H1 (cell line): ENCODE results near the gene MGAT5.

ENCODE experiments used
- ATF2 ChIP-seq: IDR thresholded peaks from 2 replicates; pipeline ENCODE4 v1.6.1; 2012; ENCODE audit warnings: low read length, inconsistent platforms
- CTCF ChIP-seq, 3 experiments: IDR thresholded peaks; 1 replicate in 2 of 3; 2 replicates in 1 of 3; pipeline versions ENCODE4 v1.5.1 to v1.6.1; 2011; ENCODE audit warnings: low read length in 3 of 3, mild to moderate bottlenecking in 3 of 3, inconsistent platforms in 2 of 3, low read depth in 1 of 3, moderate library complexity in 1 of 3; ENCODE audit not compliant: insufficient read depth in 1 of 3; ENCODE audit errors: control extremely low read depth in 1 of 3
- EZH2 ChIP-seq: fragments of 200-600 bp; sonication (generic); IDR thresholded peaks from 2 replicates; pipeline ENCODE4 v1.7.1; 2012; ENCODE audit warnings: low read depth, mild to moderate bottlenecking, moderate library complexity, low read length, inconsistent platforms; ENCODE audit not compliant: severe bottlenecking
- HDAC6 ChIP-seq: IDR thresholded peaks from one replicate; pipeline ENCODE4 v1.7.1; 2012; ENCODE audit warnings: low read depth, mild to moderate bottlenecking, inconsistent platforms, low read length, moderate library complexity

- TF ChIP-seq CTCF (IDR thresholded peaks at IDR 0.05; ENCODE audit: control extremely low read depth in 1 of 3, insufficient read depth in 1 of 3, low read depth in 1 of 3, low read length in 3 of 3): no peak
- TF ChIP-seq ATF2: no peak
- no peak for TF ChIP-seq EZH2
- no peak for TF ChIP-seq HDAC6
Observed at GRCh38 chr2:134455426-134455825, 201.6 kb downstream of the MGAT5 start.
